Astrocyte (in vitro differentiated cells and primary cell): ENCODE data around the gene TMEM132A. TPM values are rescaled to one million over a fixed set of nuclear protein-coding genes. Genes with fewer than 3 reads are reported as not detected.

ENCODE experiments used
- DNase-seq: peaks from one replicate; pipeline ENCODE4 v3.0.0-alpha.2; 2010; ENCODE audit warnings: low read depth
- FAIRE-seq: peaks from 2 replicates; lab custom pipeline; 2011; peaks lifted over from hg19 to GRCh38; lab: Jason Lieb, UNC
- H2AFZ ChIP-seq: 2 replicates; pipeline ENCODE4 v1.6.0; 2012; ENCODE audit warnings: low read depth, low read length, inconsistent platforms
- H3K27ac ChIP-seq: 2 replicates; pipeline ENCODE4 v1.5.1; 2011; ENCODE audit warnings: low read depth, low read length, inconsistent platforms
- H3K27me3 ChIP-seq: 2 replicates; pipeline ENCODE4 v1.6.0; 2011; ENCODE audit warnings: low read length, inconsistent platforms; ENCODE audit not compliant: insufficient read depth
- H3K36me3 ChIP-seq: 2 replicates; pipeline ENCODE4 v1.5.1; 2011; ENCODE audit warnings: low read length, inconsistent platforms; ENCODE audit not compliant: insufficient read depth
- H3K4me1 ChIP-seq: 2 replicates; pipeline ENCODE4 v1.5.1; 2011; ENCODE audit warnings: low read length, inconsistent platforms; ENCODE audit not compliant: insufficient read depth
- H3K4me2 ChIP-seq: 2 replicates; pipeline ENCODE4 v1.6.0; 2012; ENCODE audit warnings: low read length, inconsistent platforms
- H3K4me3 ChIP-seq: 2 replicates; pipeline ENCODE4 v1.5.1; 2011; ENCODE audit warnings: low read depth, mild to moderate bottlenecking, low read length, inconsistent platforms; ENCODE audit not compliant: insufficient read depth
- H3K79me2 ChIP-seq: 2 replicates; pipeline ENCODE4 v1.6.0; 2012; ENCODE audit warnings: mild to moderate bottlenecking, low read length, inconsistent platforms; ENCODE audit not compliant: insufficient read depth
- H3K9ac ChIP-seq: 2 replicates; pipeline ENCODE4 v1.6.0; 2012; ENCODE audit warnings: mild to moderate bottlenecking, low read length, inconsistent platforms
- H3K9me3 ChIP-seq: 2 replicates; pipeline ENCODE4 v1.5.1; 2012; ENCODE audit warnings: low read depth, mild to moderate bottlenecking, low read length, inconsistent platforms; ENCODE audit not compliant: insufficient read depth
- H4K20me1 ChIP-seq: 2 replicates; pipeline ENCODE4 v1.6.0; 2012; ENCODE audit warnings: low read length, inconsistent platforms; ENCODE audit not compliant: insufficient read depth
- H3K27ac Mint-ChIP-seq: one replicate; pipeline ENCODE4 v1.8.0; 2021; ENCODE audit warnings: mild to moderate bottlenecking, mixed read lengths; ENCODE audit not compliant: unreplicated experiment
- H3K27me3 Mint-ChIP-seq: one replicate; pipeline ENCODE4 v1.8.0; 2021; ENCODE audit warnings: low read depth, mixed read lengths; ENCODE audit not compliant: unreplicated experiment
- H3K36me3 Mint-ChIP-seq: one replicate; pipeline ENCODE4 v1.8.0; 2021; ENCODE audit warnings: low read depth, mixed read lengths; ENCODE audit not compliant: unreplicated experiment
- H3K4me1 Mint-ChIP-seq: one replicate; pipeline ENCODE4 v1.8.0; 2021; ENCODE audit warnings: low read depth, mixed read lengths; ENCODE audit not compliant: unreplicated experiment
- H3K4me3 Mint-ChIP-seq: one replicate; pipeline ENCODE4 v1.8.0; 2021; ENCODE audit warnings: mild to moderate bottlenecking, moderate library complexity, mixed read lengths; ENCODE audit not compliant: unreplicated experiment
- H3K9me3 Mint-ChIP-seq: one replicate; pipeline ENCODE4 v1.8.0; 2021; ENCODE audit warnings: mild to moderate bottlenecking, mixed read lengths; ENCODE audit not compliant: unreplicated experiment
- CTCF ChIP-seq: IDR thresholded peaks from 2 replicates; pipeline ENCODE4 v1.5.1; 2011; ENCODE audit warnings: low read depth, mild to moderate bottlenecking, inconsistent platforms, low read length, moderate library complexity; ENCODE audit not compliant: insufficient read depth
- EZH2 ChIP-seq: IDR thresholded peaks from 2 replicates; pipeline ENCODE4 v1.6.1; 2012; ENCODE audit warnings: mild to moderate bottlenecking, low read length, inconsistent platforms; ENCODE audit not compliant: insufficient read depth
- total RNA-seq: library from RNA; stranded (reverse); gene quantifications from 2 replicates; pipeline ENCODE4 v1.2.1, GENCODE V29; 2021

Gene TMEM132A
- total RNA-seq, 1 donor from 2014 or later, result 117 TPM

GRCh38 chr11:60933416-60934123, 9.3 kb downstream of the TMEM132A start:
- no peaks in the 10 kb centered on the region for H3K4me1 ChIP-seq
- no peaks in the 10 kb centered on the region for H3K9me3 ChIP-seq
- FAIRE-seq (no peak), DNase-seq (no peak)
- H3K9ac ChIP-seq, result no peak overlapping the region
- no peaks in the 10 kb centered on the region for H3K27me3 ChIP-seq
- H3K36me3 Mint-ChIP-seq, result peaks cover 15% of the 10 kb centered on the region
- no peaks in the 10 kb centered on the region for H3K9me3 Mint-ChIP-seq
- H3K36me3 ChIP-seq, result peaks cover 3% of the 10 kb centered on the region
- no peak overlapping the region for H3K4me3 ChIP-seq
- H3K79me2 ChIP-seq, result no peaks in the 10 kb centered on the region
- H3K27ac ChIP-seq, result no peak overlapping the region
- no peak overlapping the region for H3K4me2 ChIP-seq
- H3K4me3 Mint-ChIP-seq, result no peak overlapping the region
- no peaks in the 10 kb centered on the region for H4K20me1 ChIP-seq
- no peaks in the 10 kb centered on the region for H3K4me1 Mint-ChIP-seq
- no peak overlapping the region for H2AFZ ChIP-seq
- no peak overlapping the region for H3K27ac Mint-ChIP-seq
- TF ChIP-seq EZH2 (no peak), CTCF (no peak)
- no peaks in the 10 kb centered on the region for H3K27me3 Mint-ChIP-seq

- no peaks in the 10 kb centered on the region for H3K4me1 ChIP-seq
- Mint-ChIP-seq H3K27me3 (no peaks in the 10 kb centered on the region), H3K27ac (peak overlapping the region; percentile 18), H3K9me3 (no peaks in the 10 kb centered on the region), H3K36me3 (peaks cover 14% of the 10 kb centered on the region), H3K4me3 (peak overlapping the region; percentile 68), H3K4me1 (no peaks in the 10 kb centered on the region)
- H3K9ac ChIP-seq, result no peak overlapping the region
- no peak overlapping the region for H3K4me3 ChIP-seq
- TF ChIP-seq EZH2, result no peak
- no peak for TF ChIP-seq CTCF
- H2AFZ ChIP-seq, result no peak overlapping the region
- H4K20me1 ChIP-seq, result no peaks in the 10 kb centered on the region
- FAIRE-seq (no peak), DNase-seq (no peak)
- no peaks in the 10 kb centered on the region for H3K9me3 ChIP-seq
- H3K36me3 ChIP-seq, result peaks cover 3% of the 10 kb centered on the region
- no peaks in the 10 kb centered on the region for H3K79me2 ChIP-seq
- H3K4me2 ChIP-seq, result no peak overlapping the region
- no peaks in the 10 kb centered on the region for H3K27me3 ChIP-seq
- H3K27ac ChIP-seq, result no peak overlapping the region
Measured at GRCh38 chr11:60934124-60934789, 10.0 kb downstream of the TMEM132A start.
